HepG2 (cell line): Measurements from ENCODE around the gene CNTNAP1. TPM values are rescaled to one million over a fixed set of nuclear protein-coding genes. Genes with fewer than 3 reads are reported as not detected.

Experiments used
- ATF4 ChIP-seq, 2 experiments: fragments of 450-650 bp in 1 of 2; sonication (generic) in 1 of 2; formaldehyde crosslinking; IDR thresholded peaks; 2 replicates each; pipeline versions ENCODE4 v1.5.0 to v1.8.0; 2020 to 2022; ENCODE audit warnings: mild to moderate bottlenecking in 1 of 2, missing genetic modification reagents in 1 of 2
- FOXK1 ChIP-seq: sonication (generic); formaldehyde crosslinking; IDR thresholded peaks from 2 replicates; pipeline ENCODE4 v1.4.0; 2020; ENCODE audit warnings: low read depth, missing genetic modification reagents, borderline replicate concordance
- FOXO1 ChIP-seq: sonication (generic); formaldehyde crosslinking; IDR thresholded peaks from 2 replicates; pipeline ENCODE4 v1.4.0; 2020; ENCODE audit warnings: missing genetic modification reagents
- KDM2A ChIP-seq: sonication (generic); formaldehyde crosslinking; IDR thresholded peaks from 2 replicates; pipeline ENCODE4 v1.4.0; 2020; ENCODE audit warnings: low read depth, missing genetic modification reagents, borderline replicate concordance
- LBX2 ChIP-seq: sonication (generic); formaldehyde crosslinking; IDR thresholded peaks from 2 replicates; pipeline ENCODE4 v1.5.0; 2020; ENCODE audit warnings: missing genetic modification reagents, mild to moderate bottlenecking, borderline replicate concordance
- MEIS1 ChIP-seq: sonication (generic); formaldehyde crosslinking; IDR thresholded peaks from 2 replicates; pipeline ENCODE4 v1.9.0; 2021; ENCODE audit warnings: mild to moderate bottlenecking, missing genetic modification reagents, moderate library complexity, borderline replicate concordance
- MXD4 ChIP-seq: IDR thresholded peaks from 2 replicates; pipeline ENCODE4 v1.6.1; 2016; ENCODE audit warnings: mild to moderate bottlenecking, missing biosample characterization, missing genetic modification reagents
- MZF1 ChIP-seq: sonication (generic); formaldehyde crosslinking; IDR thresholded peaks from 2 replicates; pipeline ENCODE4 v1.8.1; 2023; ENCODE audit warnings: mild to moderate bottlenecking, missing genetic modification reagents, borderline replicate concordance
- NFAT5 ChIP-seq: sonication (generic); formaldehyde crosslinking; IDR thresholded peaks from 2 replicates; pipeline ENCODE4 v1.4.0; 2020; ENCODE audit warnings: missing genetic modification reagents
- SNRNP70 ChIP-seq: fragments of 200-400 bp; formaldehyde crosslinking; IDR thresholded peaks from 2 replicates; pipeline ENCODE4 v1.6.1; 2017; ENCODE audit warnings: mild to moderate bottlenecking, low read depth, low read length, moderate library complexity
- TAF15 ChIP-seq: fragments of 200-400 bp; formaldehyde crosslinking; IDR thresholded peaks from one replicate; pipeline ENCODE4 v1.6.1; 2018; ENCODE audit warnings: mild to moderate bottlenecking, low read depth, low read length; ENCODE audit not compliant: poor library complexity, severe bottlenecking
- TCF7 ChIP-seq: sonication (generic); IDR thresholded peaks from 2 replicates; pipeline ENCODE4 v1.6.1; 2016; ENCODE audit warnings: antibody characterized with exemption, low read depth
- THAP11 ChIP-seq: IDR thresholded peaks from 2 replicates; pipeline ENCODE4 v1.6.1; 2016; ENCODE audit warnings: missing biosample characterization, missing genetic modification reagents
- polyA plus RNA-seq, 8 experiments: library from polyadenylated mRNA; depleted of rRNA in 3 of 8; stranded (reverse) in 7 of 8; unstranded in 1 of 8; fragments of >200 nt; fragmentation: Illumina TruSeq in 4 of 8; extraction: Trizol in 4 of 8; gene quantifications; 2 replicates each; pipeline versions ENCODE4 v1.2.1 to v1.2.3, GENCODE V29; 2011 to 2016; ENCODE audit warnings: low read depth in 4 of 8, missing spikeins in 1 of 8, mixed read lengths in 1 of 8; ENCODE audit not compliant: insufficient read depth in 1 of 8
- total RNA-seq, 5 experiments: library from RNA; depleted of rRNA; stranded (reverse); fragments of >200 nt; fragmentation: Illumina TruSeq; extraction: Trizol; gene quantifications; 2 replicates each; pipeline ENCODE4 v1.2.3, GENCODE V29; 2016; ENCODE audit warnings: low read depth in 1 of 5
- TF ChIP-seq, protein P1 (sequence below): sonication (generic); formaldehyde crosslinking; IDR thresholded peaks from 2 replicates; pipeline ENCODE4 v1.5.1; 2020; ENCODE audit warnings: mild to moderate bottlenecking, missing genetic modification reagents

The CNTNAP1 gene
- total and polyA plus RNA-seq, 2 of the 13 experiments (the other 11 are each of a cell fraction or from before 2014, with no cell fraction given): 4.5 to 7.7 TPM

GRCh38 chr17:42677012-42677857, 5.1 kb upstream of the CNTNAP1 start (continued):
- TF ChIP-seq, protein P1, sequence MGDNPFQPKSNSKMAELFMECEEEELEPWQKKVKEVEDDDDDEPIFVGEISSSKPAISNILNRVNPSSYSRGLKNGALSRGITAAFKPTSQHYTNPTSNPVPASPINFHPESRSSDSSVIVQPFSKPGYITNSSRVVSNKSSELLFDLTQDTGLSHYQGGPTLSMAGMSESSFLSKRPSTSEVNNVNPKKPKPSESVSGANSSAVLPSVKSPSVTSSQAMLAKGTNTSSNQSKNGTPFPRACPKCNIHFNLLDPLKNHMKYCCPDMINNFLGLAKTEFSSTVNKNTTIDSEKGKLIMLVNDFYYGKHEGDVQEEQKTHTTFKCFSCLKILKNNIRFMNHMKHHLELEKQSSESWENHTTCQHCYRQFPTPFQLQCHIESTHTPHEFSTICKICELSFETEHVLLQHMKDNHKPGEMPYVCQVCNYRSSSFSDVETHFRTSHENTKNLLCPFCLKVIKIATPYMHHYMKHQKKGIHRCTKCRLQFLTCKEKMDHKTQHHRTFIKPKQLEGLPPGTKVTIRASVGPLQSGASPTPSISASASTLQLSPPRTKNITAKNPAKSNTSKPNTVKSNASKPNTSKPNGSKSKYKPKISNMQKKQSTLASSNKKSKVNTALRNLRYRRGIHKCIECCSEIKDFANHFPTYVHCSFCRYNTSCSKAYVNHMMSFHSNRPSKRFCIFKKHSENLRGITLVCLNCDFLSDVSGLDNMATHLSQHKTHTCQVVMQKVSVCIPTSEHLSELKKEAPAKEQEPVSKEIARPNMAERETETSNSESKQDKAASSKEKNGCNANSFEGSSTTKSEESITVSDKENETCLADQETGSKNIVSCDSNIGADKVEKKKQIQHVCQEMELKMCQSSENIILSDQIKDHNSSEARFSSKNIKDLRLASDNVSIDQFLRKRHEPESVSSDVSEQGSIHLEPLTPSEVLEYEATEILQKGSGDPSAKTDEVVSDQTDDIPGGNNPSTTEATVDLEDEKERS (CRISPR knock-in tag): no peak
- TF ChIP-seq MEIS1 (CRISPR knock-in tag): no peak
- no peak for TF ChIP-seq LBX2 (CRISPR knock-in tag)
- TF ChIP-seq FOXO1 (CRISPR knock-in tag): no peak
- no peak for TF ChIP-seq NFAT5 (CRISPR knock-in tag)
- TF ChIP-seq FOXK1 (CRISPR knock-in tag): peak; percentile 75; the same call in 1 of the 2 replicates
- TF ChIP-seq TAF15: no peak
- no peak for TF ChIP-seq MZF1 (CRISPR knock-in tag)
- TF ChIP-seq THAP11 (CRISPR knock-in tag): peak; percentile 81
- no peak for TF ChIP-seq TCF7
- no peak for TF ChIP-seq SNRNP70
- TF ChIP-seq ATF4 (CRISPR knock-in tag; IDR thresholded peaks at IDR 0.05): peak; percentile 29 to 97; a peak in 2 of 4 replicates
- TF ChIP-seq MXD4 (CRISPR knock-in tag): no peak
- no peak for TF ChIP-seq KDM2A
